Measurements from ENCODE around the gene GREB1L. TPM values are rescaled to one million over a fixed set of nuclear protein-coding genes. Genes with fewer than 3 reads are reported as not detected.

GREB1L gene
- total RNA-seq, 2 donors from 2014 or later = 3.1 to 3.9 TPM

DNA sequence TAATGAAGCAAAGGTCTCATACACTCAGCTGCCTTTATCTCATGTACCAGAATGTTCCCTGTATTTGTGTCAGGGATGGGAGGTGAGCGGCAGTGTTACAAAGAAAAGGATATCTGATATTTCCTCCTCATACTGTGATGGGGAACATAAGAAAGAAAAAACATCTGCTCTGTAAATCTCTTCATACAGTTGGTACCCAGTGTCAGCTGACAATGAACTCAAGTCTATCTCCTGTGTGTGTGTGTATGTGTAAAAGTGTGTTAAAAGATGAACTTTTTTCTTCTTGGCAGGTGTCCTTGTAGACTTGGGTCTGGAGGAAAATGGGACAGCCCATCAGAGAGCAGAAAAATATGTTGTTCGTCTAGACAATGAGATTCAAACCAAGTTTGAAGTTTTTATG lies 230.7 kb downstream of the GREB1L start:
- no peak overlapping the region for H3K27ac ChIP-seq (ENCODE audit: low read depth, low read length)
- no peaks in the 10 kb centered on the region for H3K4me1 ChIP-seq (ENCODE audit: control insufficient read depth, insufficient read depth, low read length)
- H3K9me3 Mint-ChIP-seq = peaks cover 14% of the 10 kb centered on the region
- peaks cover 10% of the 10 kb centered on the region for H3K9me3 ChIP-seq (ENCODE audit: control insufficient read depth, low read length)
- H3K36me3 ChIP-seq (ENCODE audit: control insufficient read depth, insufficient read depth, low read length) = no peaks in the 10 kb centered on the region
- TF ChIP-seq, protein P1, sequence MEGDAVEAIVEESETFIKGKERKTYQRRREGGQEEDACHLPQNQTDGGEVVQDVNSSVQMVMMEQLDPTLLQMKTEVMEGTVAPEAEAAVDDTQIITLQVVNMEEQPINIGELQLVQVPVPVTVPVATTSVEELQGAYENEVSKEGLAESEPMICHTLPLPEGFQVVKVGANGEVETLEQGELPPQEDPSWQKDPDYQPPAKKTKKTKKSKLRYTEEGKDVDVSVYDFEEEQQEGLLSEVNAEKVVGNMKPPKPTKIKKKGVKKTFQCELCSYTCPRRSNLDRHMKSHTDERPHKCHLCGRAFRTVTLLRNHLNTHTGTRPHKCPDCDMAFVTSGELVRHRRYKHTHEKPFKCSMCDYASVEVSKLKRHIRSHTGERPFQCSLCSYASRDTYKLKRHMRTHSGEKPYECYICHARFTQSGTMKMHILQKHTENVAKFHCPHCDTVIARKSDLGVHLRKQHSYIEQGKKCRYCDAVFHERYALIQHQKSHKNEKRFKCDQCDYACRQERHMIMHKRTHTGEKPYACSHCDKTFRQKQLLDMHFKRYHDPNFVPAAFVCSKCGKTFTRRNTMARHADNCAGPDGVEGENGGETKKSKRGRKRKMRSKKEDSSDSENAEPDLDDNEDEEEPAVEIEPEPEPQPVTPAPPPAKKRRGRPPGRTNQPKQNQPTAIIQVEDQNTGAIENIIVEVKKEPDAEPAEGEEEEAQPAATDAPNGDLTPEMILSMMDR (conservative IDR thresholded peaks at IDR 0.05) = no peak
- H3K36me3 Mint-ChIP-seq (ENCODE audit: low read depth) = no peaks in the 10 kb centered on the region
- H3K4me3 ChIP-seq (ENCODE audit: low read length) = no peak overlapping the region
- H3K4me3 Mint-ChIP-seq = no peak overlapping the region
- WGBS, 2 experiments (ENCODE audit: insufficient coverage in 1 of 2, insufficient read length in 1 of 2) = 93 to 100% methylated on average over 1 to 2 of the region's 2 CpGs
- peaks cover 4% of the 10 kb centered on the region for H3K27me3 ChIP-seq (ENCODE audit: control insufficient read depth, insufficient read depth, low read length, poor library complexity, severe bottlenecking)
- H3K27me3 Mint-ChIP-seq (ENCODE audit: insufficient read depth) = peaks cover 11% of the 10 kb centered on the region
- no peak overlapping the region for H3K27ac Mint-ChIP-seq
- H3K9ac ChIP-seq (ENCODE audit: extremely low read depth, low read length, poor library complexity, severe bottlenecking) = no peak overlapping the region
- H3K4me1 Mint-ChIP-seq = peaks cover 4% of the 10 kb centered on the region
- no peak for DNase-seq

DNA sequence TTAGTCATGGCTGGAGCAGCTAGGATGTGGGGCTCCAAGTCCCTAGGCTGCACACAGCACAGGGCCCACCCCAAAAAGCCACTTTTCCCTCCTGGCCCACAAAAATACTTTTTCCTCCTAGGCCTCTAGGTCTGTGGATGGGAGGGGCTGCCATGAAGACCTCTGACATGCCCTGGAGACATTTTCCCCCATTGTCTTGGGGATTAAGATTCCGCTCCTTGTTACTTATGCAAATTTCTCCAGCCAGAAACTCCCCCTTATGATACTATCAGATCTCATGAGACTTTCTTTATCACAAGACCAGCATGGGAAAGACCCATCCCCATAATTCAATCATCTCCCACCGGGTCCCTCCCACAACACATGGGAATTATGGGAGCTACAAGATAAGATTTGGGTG lies 232.6 kb downstream of the GREB1L start:
- Mint-ChIP-seq H3K36me3 (ENCODE audit: low read depth) (no peaks in the 10 kb centered on the region), H3K9me3 (peaks cover 14% of the 10 kb centered on the region)
- DNase-seq = no peak

DNA sequence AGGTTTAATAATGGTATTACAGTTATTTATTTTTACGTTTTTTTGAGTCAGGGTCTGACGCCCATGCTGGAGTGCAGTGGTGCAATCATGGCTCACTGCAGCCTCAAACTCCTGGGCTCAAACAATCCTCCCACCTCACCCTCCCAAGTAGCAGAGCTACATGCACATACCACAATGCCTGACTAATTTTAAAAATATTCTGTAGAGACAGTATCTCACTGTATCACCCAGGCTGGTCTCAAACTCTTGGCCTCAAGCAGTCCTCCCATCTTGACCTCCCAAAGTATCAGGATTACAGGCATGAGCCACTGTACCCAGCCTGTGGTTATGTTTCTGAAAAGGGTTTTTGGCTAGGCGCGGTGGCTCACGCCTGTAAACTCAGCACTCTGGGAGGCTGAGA lies 237.7 kb downstream of the GREB1L start:
- DNase-seq = no peak
- Histone ChIP-seq H3K36me3 (ENCODE audit: control insufficient read depth, insufficient read depth, low read length) (no peaks in the 10 kb centered on the region), H3K9me3 (ENCODE audit: control insufficient read depth, low read length) (no peaks in the 10 kb centered on the region), H3K27me3 (ENCODE audit: control insufficient read depth, insufficient read depth, low read length, poor library complexity, severe bottlenecking) (no peaks in the 10 kb centered on the region), H3K4me1 (ENCODE audit: control insufficient read depth, insufficient read depth, low read length) (no peaks in the 10 kb centered on the region), H3K9ac (ENCODE audit: extremely low read depth, low read length, poor library complexity, severe bottlenecking) (no peak overlapping the region), H3K4me3 (ENCODE audit: low read length) (no peak overlapping the region), H3K27ac (ENCODE audit: low read depth, low read length) (no peak overlapping the region)
- TF ChIP-seq, protein P1 (conservative IDR thresholded peaks at IDR 0.05) = no peak
- peaks cover 2% of the 10 kb centered on the region for H3K27me3 Mint-ChIP-seq (ENCODE audit: insufficient read depth)
- no peak overlapping the region for H3K27ac Mint-ChIP-seq
- no peaks in the 10 kb centered on the region for H3K36me3 Mint-ChIP-seq (ENCODE audit: low read depth)
- no peak overlapping the region for H3K4me3 Mint-ChIP-seq
- H3K4me1 Mint-ChIP-seq = peaks cover 2% of the 10 kb centered on the region
- WGBS, 2 experiments (ENCODE audit: insufficient coverage in 1 of 2, insufficient read length in 1 of 2) = 93 to 100% methylated on average over 3 to 5 of the region's 5 CpGs
- peaks cover 1% of the 10 kb centered on the region for H3K9me3 Mint-ChIP-seq

More for the DNA sequence above, 232.6 kb downstream of the GREB1L start:
- peaks cover 10% of the 10 kb centered on the region for H3K9me3 ChIP-seq (ENCODE audit: control insufficient read depth, low read length)
- H3K36me3 ChIP-seq (ENCODE audit: control insufficient read depth, insufficient read depth, low read length) = no peaks in the 10 kb centered on the region
- H3K27me3 ChIP-seq (ENCODE audit: control insufficient read depth, insufficient read depth, low read length, poor library complexity, severe bottlenecking) = no peaks in the 10 kb centered on the region
- Mint-ChIP-seq H3K4me3 (no peak overlapping the region), H3K4me1 (peaks cover 4% of the 10 kb centered on the region), H3K27me3 (ENCODE audit: insufficient read depth) (peaks cover 2% of the 10 kb centered on the region), H3K27ac (peak overlapping the region; percentile 21)
- no peaks in the 10 kb centered on the region for H3K4me1 ChIP-seq (ENCODE audit: control insufficient read depth, insufficient read depth, low read length)
- no peak overlapping the region for H3K9ac ChIP-seq (ENCODE audit: extremely low read depth, low read length, poor library complexity, severe bottlenecking)
- no peak overlapping the region for H3K27ac ChIP-seq (ENCODE audit: low read depth, low read length)
- H3K4me3 ChIP-seq (ENCODE audit: low read length) = no peak overlapping the region
- TF ChIP-seq, protein P1 (conservative IDR thresholded peaks at IDR 0.05) = no peak
- 70% methylated on average over 1 of the region's 2 CpGs; no CpG with 5 or more reads in 1 of the 2 experiments for WGBS, 2 experiments (ENCODE audit: insufficient coverage in 1 of 2, insufficient read length in 1 of 2)
